ENCODE measurements around the gene ZNF83. TPM values are rescaled to one million over a fixed set of nuclear protein-coding genes. Genes with fewer than 3 reads are reported as not detected.

ZNF83 gene
- total and polyA plus RNA-seq, 7 donors = 3.9 to 11.5 (median 5.1) TPM

GRCh38 chr19:52666506-52666905, 28.4 kb upstream of the ZNF83 start:
- no peak overlapping the region for H3K4me3 ChIP-seq
- no peaks in the 10 kb centered on the region for H3K4me1 ChIP-seq
- H3K36me3 ChIP-seq (ENCODE audit: insufficient read depth in 1 of 2, low read depth in 1 of 2) = no peaks in the 10 kb centered on the region
- DNase-seq (no peak), ATAC-seq (no peak)
- no peaks in the 10 kb centered on the region for H3K9me3 ChIP-seq
- TF ChIP-seq CTCF (IDR thresholded peaks at IDR 0.05) = no peak
- intact Hi-C loops (cut with DNase I) = no loop called here
- H3K27ac ChIP-seq = no peak overlapping the region
- no peaks in the 10 kb centered on the region for H3K27me3 ChIP-seq (ENCODE audit: insufficient read depth in 3 of 3, low read length in 2 of 3)

DNA sequence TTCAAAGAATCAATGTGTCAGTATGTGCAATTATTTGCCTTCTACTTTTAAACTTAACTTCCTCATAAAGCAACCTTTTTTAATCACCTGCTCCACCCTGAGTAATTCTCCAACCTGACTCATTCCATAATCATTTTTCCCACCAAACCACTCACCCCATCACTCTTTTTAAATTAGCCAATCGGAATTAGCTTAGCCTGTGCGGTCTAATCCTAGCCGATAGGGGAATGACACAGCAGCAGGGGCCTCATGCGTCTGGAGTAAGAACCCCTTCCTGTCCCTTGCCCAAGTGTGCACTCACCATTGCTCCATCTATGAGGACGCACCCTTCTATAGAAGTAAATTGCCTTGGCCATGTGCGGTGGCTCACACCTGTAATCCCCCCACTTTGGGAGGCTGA, 27.4 kb upstream of the ZNF83 start:
- Histone ChIP-seq H3K4me3 (no peak overlapping the region), H3K27me3 (ENCODE audit: insufficient read depth in 3 of 3, low read length in 2 of 3) (no peaks in the 10 kb centered on the region), H3K9me3 (no peaks in the 10 kb centered on the region), H3K36me3 (ENCODE audit: insufficient read depth in 1 of 2, low read depth in 1 of 2) (peaks cover 0 to 1% of the 10 kb centered on the region in 2 donors), H3K27ac (no peak overlapping the region), H3K4me1 (no peaks in the 10 kb centered on the region)
- intact Hi-C loops (cut with DNase I) = no loop called here
- no peak for TF ChIP-seq CTCF (IDR thresholded peaks at IDR 0.05)
- 95 to 97% (median 96%) methylated on average over 6 of the region's 6 CpGs for WGBS, 3 donors
- ATAC-seq (no peak), DNase-seq (no peak)

- intact Hi-C loops (cut with DNase I) = no loop called here
- TF ChIP-seq CTCF (IDR thresholded peaks at IDR 0.05) = no peak
- Histone ChIP-seq H3K4me1 (no peaks in the 10 kb centered on the region), H3K9me3 (no peaks in the 10 kb centered on the region), H3K27me3 (ENCODE audit: insufficient read depth in 3 of 3, low read length in 2 of 3) (no peaks in the 10 kb centered on the region), H3K36me3 (ENCODE audit: insufficient read depth in 1 of 2, low read depth in 1 of 2) (peaks cover 0 to 6% of the 10 kb centered on the region in 2 donors), H3K27ac (no peak overlapping the region), H3K4me3 (no peak overlapping the region)
- ATAC-seq (no peak), DNase-seq (no peak)
- WGBS, 3 donors = 83 to 93% (median 92%) methylated on average over 4 of the region's 4 CpGs
Observed at GRCh38 chr19:52665027-52665426, 26.9 kb upstream of the ZNF83 start.

DNA sequence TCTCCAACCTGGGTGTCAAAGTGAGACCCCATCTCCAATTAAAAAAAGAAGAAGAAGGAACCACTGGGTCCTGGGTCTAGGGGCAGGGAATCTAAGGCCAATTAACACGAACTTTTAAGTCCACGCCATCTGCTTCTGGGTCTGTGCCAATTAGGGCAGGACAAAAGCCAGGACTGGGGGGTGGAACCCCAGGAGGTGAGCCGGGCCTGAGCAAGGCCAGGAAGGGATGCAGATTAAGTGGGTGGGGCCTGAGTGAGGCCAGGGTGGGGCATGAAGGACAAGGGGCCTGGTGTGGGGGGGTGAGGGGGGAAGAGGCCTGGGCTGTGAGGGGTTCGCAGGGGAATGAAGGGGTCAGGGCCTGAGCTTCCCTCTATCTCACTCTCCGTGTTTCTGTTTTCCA, 26.3 kb upstream of the ZNF83 start:
- TF ChIP-seq CTCF (IDR thresholded peaks at IDR 0.05) = no peak
- WGBS, 3 donors = 59 to 65% (median 60%) methylated on average over 5 of the region's 5 CpGs

GRCh38 chr19:52662631-52663030, 24.5 kb upstream of the ZNF83 start:
- no peaks in the 10 kb centered on the region for H3K9me3 ChIP-seq
- peaks cover 0 to 15% of the 10 kb centered on the region in 2 donors for H3K36me3 ChIP-seq (ENCODE audit: insufficient read depth in 1 of 2, low read depth in 1 of 2)
- H3K27me3 ChIP-seq (ENCODE audit: insufficient read depth in 3 of 3, low read length in 2 of 3) = no peaks in the 10 kb centered on the region
- H3K4me1 ChIP-seq = no peaks in the 10 kb centered on the region
- H3K27ac ChIP-seq = no peak overlapping the region
- 76 to 98% (median 94%) methylated on average over 3 of the region's 3 CpGs for WGBS, 3 donors
- no peak for TF ChIP-seq CTCF (IDR thresholded peaks at IDR 0.05)
- no peak for ATAC-seq
- no peak for DNase-seq
- H3K4me3 ChIP-seq = no peak overlapping the region
- intact Hi-C loops (cut with DNase I) = no loop called here

More for the DNA sequence above, 26.3 kb upstream of the ZNF83 start:
- DNase-seq (no peak), ATAC-seq (no peak)
- Histone ChIP-seq H3K27ac (no peak overlapping the region), H3K27me3 (ENCODE audit: insufficient read depth in 3 of 3, low read length in 2 of 3) (no peaks in the 10 kb centered on the region), H3K9me3 (no peaks in the 10 kb centered on the region), H3K4me1 (no peaks in the 10 kb centered on the region), H3K36me3 (ENCODE audit: insufficient read depth in 1 of 2, low read depth in 1 of 2) (peaks cover 0 to 12% of the 10 kb centered on the region in 2 donors), H3K4me3 (no peak overlapping the region)
- intact Hi-C loops (cut with DNase I) = no loop called here

Data from psoas muscle (tissue), 8 donors.